HG03354 (cell line): ENCODE measurements around the gene SUSD3.

Experiments used
- ATAC-seq: cut with Tn5 transposase; IDR thresholded peaks from one replicate; pipeline ENCODE4 v1.9.1; 2021; ENCODE audit warnings: mild to moderate bottlenecking; ENCODE audit not compliant: unreplicated experiment, poor library complexity, severe bottlenecking

Gene SUSD3

DNA sequence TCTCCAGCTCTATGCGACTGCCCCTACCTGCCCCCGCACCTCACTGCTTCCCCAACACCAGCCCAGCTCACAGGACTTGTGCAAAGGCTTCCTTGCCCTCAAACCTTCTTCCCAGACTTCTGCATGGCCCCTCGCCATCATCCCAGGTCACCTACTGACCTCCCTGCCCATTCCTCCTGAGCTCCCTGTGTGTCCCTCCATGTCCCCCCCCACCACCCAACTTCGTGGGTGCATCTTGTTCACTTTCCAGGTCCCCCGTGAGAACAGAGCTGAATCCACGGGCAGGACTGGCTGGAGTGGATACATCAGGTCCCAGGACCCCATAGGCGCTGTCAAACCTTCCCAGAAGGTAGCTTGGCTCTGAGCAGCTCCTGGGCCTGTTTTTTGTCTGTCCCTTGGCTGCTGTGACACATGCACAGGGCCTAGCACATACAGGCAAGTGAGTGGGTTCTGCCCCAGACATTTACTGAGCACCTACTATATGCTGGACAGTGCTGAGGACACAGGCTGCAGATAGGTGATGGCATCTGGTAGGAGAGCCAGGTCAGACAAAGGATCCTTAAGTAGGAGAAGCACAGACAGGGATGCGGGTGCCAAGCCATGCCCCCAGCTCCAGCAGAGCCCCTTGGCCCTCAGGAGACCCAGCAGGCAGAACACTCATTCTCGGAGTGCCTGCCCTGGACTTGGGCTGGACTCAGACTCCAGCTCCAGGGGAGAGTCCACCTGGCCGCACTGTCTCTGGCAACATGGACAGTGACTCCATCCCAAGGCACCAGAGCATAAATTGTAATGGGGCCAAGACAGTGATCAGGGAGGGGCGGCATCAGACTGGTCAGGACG, 60.6 kb downstream of the SUSD3 start:
- no peak for ATAC-seq

- no peak for ATAC-seq
These were observed 61.1 kb downstream of the SUSD3 start for GRCh38 chr9:93119703-93119952.

- peak; percentile 95 for ATAC-seq
These were observed 61.7 kb downstream of the SUSD3 start for GRCh38 chr9:93119953-93120845.

DNA sequence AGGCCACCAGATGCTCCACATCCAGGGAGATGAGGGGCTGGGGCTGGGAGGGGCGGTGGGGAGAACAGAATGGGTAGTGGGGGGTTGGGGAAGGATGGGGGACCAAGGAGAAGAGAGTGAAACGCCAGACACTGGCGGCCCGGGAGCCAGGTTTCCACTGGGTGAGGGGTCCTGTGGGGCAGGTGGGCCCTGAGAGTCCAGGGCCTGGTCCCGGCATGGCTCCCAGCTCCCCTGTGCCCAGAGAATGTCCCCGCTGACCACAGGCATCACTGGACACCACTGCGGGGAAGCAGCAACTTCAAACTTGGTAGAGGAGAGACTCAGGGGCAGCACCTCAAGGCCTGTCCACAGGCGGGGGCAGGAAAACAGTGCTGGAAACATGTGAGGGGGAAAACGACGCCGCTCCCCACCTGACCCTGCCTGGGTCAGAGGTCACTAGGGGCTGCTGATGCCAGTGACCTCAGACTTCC, 62.4 kb downstream of the SUSD3 start:
- no peak for ATAC-seq

GRCh38 chr9:93121316-93122241, 63.1 kb downstream of the SUSD3 start:
- no peak for ATAC-seq

- no peak for ATAC-seq
These were observed 64.3 kb downstream of the SUSD3 start for GRCh38 chr9:93122721-93123221.

DNA sequence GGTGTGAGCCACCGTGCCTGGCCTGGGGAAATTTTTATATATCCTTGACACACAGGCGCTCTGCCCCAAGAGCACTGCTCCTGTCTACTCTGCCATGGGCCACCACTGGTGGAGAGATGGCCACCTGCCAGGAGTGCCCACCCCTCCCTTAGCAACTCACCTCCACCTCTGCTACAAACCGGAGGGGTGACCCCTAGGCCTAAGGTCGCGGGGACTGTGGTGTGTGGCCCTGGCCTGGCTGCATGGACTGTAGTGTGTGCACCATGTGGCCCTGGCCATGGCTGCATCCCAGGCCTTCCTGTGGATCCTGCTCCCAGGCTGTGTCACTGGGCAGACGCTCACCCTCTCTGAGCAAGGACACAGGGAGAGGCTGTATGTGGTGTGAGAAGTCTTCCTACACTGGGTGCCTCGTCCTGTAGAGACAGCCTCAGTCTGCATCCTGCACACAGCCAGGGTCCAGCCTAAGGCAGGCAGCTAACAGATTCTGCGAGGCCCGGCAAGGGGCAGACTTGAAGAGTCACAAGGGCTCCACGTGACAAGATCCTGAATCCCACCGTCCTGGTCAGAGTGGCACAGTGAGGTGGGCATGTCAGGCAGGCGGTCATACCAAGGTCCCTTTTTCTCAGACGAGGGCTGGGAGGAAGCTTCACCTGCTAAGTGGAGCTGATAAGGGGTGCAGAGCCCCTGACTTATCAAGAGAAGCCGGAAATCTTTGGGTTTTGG, 65.2 kb downstream of the SUSD3 start:
- ATAC-seq, result no peak

- no peak for ATAC-seq
These were observed 66.3 kb downstream of the SUSD3 start for GRCh38 chr9:93124793-93125192.

DNA sequence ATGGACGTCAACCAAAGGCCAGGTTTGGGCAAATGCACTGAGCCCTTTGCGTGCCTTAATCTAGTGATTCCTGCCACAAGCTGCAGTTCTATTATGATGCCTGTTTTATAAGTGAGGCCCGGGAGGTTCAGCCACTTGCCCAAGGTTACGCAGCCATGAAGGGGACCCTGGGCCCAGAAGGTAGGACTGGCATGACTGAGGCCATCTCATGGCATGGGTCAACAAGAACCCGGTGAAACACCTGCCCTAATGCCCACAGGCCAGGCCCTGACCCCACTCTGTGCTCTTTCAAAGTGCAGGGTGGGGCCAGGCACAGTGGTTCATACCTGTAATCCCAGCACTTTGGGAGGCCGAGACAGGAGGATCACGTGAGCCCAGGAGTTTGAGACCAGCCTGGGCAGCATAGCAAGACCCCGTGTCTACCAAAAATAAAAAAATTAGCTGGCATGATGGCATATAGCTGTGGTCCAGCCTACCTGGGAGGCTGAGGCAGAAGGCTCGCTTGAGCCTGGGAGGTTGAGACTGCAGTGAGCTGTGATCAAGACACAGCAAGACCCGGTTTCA, 66.9 kb downstream of the SUSD3 start:
- ATAC-seq, result no peak

GRCh38 chr9:93126151-93126781, 67.8 kb downstream of the SUSD3 start:
- ATAC-seq, result no peak

DNA sequence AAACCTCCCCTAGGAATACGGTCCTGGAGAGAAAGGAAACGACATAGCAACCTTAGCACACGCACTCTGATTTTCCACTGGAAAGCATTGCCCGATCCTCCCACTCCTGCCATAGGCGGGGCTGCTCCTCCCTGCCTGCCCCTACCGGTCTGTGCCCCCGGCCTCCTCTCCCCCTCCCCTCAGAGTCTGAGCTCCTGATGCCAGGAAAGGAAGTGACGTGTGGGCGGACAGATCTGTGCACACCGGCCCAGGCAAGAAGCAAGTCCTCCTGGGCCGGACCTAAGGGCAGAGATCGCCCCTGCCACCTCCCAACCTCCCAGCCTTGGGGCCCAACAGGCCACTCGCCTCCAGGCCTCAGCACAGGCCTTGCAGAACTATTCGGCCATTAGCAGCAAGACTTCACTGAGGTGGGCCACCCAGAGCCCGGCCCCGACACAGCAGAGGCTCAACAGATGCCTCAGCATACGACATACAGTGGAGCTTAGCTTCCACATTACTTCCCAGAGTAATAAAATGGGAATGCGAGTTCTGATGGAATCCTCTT, 68.4 kb downstream of the SUSD3 start:
- ATAC-seq, result no peak

- no peak for ATAC-seq
These were observed 69.0 kb downstream of the SUSD3 start for GRCh38 chr9:93127395-93127911.

GRCh38 chr9:93128011-93128714, 69.7 kb downstream of the SUSD3 start:
- no peak for ATAC-seq

DNA sequence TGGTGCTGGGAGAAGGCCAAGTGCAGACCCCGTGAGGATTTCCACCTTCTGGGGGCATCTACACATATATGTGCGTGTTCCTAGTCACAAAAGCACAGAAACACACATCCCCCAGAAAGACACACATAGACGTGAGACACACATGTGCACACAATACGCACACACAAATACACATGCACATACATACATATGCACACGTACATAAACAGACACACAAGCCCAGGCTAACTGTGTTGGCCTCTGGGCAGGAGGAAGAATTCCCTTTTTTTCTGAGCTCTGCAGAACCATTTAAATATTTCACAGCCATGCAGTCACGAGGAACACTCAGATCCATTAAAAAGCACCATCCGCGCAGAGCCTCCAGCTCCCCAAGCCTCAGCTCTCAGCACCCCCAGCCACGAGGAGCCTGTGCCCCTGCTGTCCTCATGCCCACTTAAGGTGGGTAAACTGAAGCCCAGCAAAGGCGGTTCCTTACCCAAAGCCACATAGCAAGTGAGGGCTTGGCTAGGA, 70.3 kb downstream of the SUSD3 start:
- no peak for ATAC-seq

DNA sequence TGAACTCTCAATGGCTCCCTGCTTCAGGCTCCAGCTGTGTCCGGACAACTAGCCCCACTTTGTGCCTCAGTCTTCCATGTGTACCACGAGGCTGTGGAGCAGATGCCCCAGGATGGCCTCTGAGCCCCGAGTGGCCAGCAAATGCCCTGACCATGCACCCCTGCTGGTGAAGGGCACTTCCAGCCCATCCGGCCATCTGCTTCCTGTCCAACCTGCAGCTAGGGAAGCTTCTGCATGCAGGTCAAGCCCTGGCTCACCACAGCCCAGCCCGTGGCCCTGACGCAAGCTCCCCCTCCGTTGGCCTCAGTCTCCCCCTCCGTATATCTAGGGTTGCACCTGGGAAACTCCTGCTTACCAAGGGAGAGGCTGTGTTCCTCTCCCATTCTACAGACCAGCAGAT, 70.8 kb downstream of the SUSD3 start:
- ATAC-seq, result no peak

GRCh38 chr9:93129691-93130500, 71.4 kb downstream of the SUSD3 start:
- ATAC-seq, result no peak
